HEK293 (cell line): Measurements from ENCODE around the gene ZNRF2.

Experiments
- CTCF ChIA-PET: fragments of 350-600 bp; formaldehyde crosslinking; extraction: SDS; loops from one replicate; lab custom pipeline; 2021; ENCODE audit warnings: antibody characterized with exemption; lab: Yijun Ruan, JAX
- POLR2A ChIA-PET: fragments of 300-600 bp; formaldehyde crosslinking; extraction: SDS; loops from one replicate; lab custom pipeline; 2020; ENCODE audit warnings: antibody characterized with exemption, inconsistent platforms; lab: Yijun Ruan, JAX
- H3K27ac ChIP-seq: fragments of 200-500 bp; sonication (Bioruptor generic); 2 replicates; pipeline ENCODE4 v1.5.1; 2014; ENCODE audit warnings: low read depth, low read length, control low read depth, inconsistent platforms; ENCODE audit errors: extremely low read depth
- H3K36me3 ChIP-seq, 2 experiments: fragments of 200-500 bp in 1 of 2; sonication (Bioruptor generic) in 1 of 2; 1 replicate in 1 of 2; 2 replicates in 1 of 2; pipeline ENCODE4 v1.5.1; 2014 to 2017; ENCODE audit warnings: inconsistent platforms in 2 of 2, low read length in 2 of 2; ENCODE audit not compliant: control insufficient read depth in 2 of 2, insufficient read depth in 1 of 2
- H3K4me1 ChIP-seq: fragments of 200-500 bp; sonication (Bioruptor generic); 2 replicates; pipeline ENCODE4 v1.5.1; 2014; ENCODE audit warnings: mild to moderate bottlenecking, low read length, inconsistent platforms; ENCODE audit not compliant: control insufficient read depth, insufficient read depth
- H3K4me3 ChIP-seq: 2 replicates; pipeline ENCODE4 v1.5.1; 2011; ENCODE audit warnings: low read depth, mild to moderate bottlenecking, control low read depth, low read length, moderate library complexity
- H3K9me3 ChIP-seq: fragments of 200-500 bp; sonication (Bioruptor generic); 2 replicates; pipeline ENCODE4 v1.5.1; 2014; ENCODE audit warnings: low read depth, low read length, inconsistent platforms; ENCODE audit not compliant: control insufficient read depth, insufficient read depth
- BCL11A ChIP-seq: fragments of 450-650 bp; formaldehyde crosslinking; IDR thresholded peaks from 2 replicates; pipeline ENCODE4 v1.5.1; 2016; ENCODE audit warnings: low read depth, missing biosample characterization, missing genetic modification characterization
- GLI2 ChIP-seq: fragments of 450-650 bp; formaldehyde crosslinking; IDR thresholded peaks from 2 replicates; pipeline ENCODE4; 2017; ENCODE audit warnings: missing biosample characterization, missing genetic modification characterization, low read depth, borderline replicate concordance
- MEIS1 ChIP-seq: sonication (generic); formaldehyde crosslinking; IDR thresholded peaks from 2 replicates; pipeline ENCODE4 v1.8.1; 2022; ENCODE audit warnings: missing genetic modification reagents, mild to moderate bottlenecking, borderline replicate concordance
- OSR2 ChIP-seq: fragments of 450-650 bp; formaldehyde crosslinking; IDR thresholded peaks from 2 replicates; pipeline ENCODE4 v1.5.1; 2016; ENCODE audit warnings: missing biosample characterization, missing genetic modification characterization
- PRDM10 ChIP-seq: fragments of 450-650 bp; formaldehyde crosslinking; IDR thresholded peaks from 2 replicates; pipeline ENCODE4 v1.5.1; 2016; ENCODE audit warnings: missing biosample characterization, missing genetic modification characterization
- WT1 ChIP-seq: fragments of 450-650 bp; formaldehyde crosslinking; IDR thresholded peaks from 2 replicates; pipeline ENCODE4 v1.5.1; 2016; ENCODE audit warnings: missing biosample characterization, missing genetic modification characterization
- ZBTB20 ChIP-seq: fragments of 450-650 bp; formaldehyde crosslinking; IDR thresholded peaks from 2 replicates; pipeline ENCODE4 v1.5.1; 2016; ENCODE audit warnings: missing biosample characterization, missing genetic modification characterization
- ZBTB48 ChIP-seq: fragments of 450-650 bp; formaldehyde crosslinking; IDR thresholded peaks from 2 replicates; pipeline ENCODE4 v1.5.1; 2016; ENCODE audit warnings: missing biosample characterization, missing genetic modification characterization
- ZFP3 ChIP-seq: fragments of 450-650 bp; formaldehyde crosslinking; IDR thresholded peaks from 2 replicates; pipeline ENCODE4 v1.5.1; 2016; ENCODE audit warnings: low read depth, missing biosample characterization, missing genetic modification characterization
- ZFP69B ChIP-seq: fragments of 450-650 bp; formaldehyde crosslinking; IDR thresholded peaks from 2 replicates; pipeline ENCODE4 v1.5.1; 2016; ENCODE audit warnings: missing biosample characterization, missing genetic modification characterization
- ZNF266 ChIP-seq: fragments of 450-650 bp; formaldehyde crosslinking; IDR thresholded peaks from 2 replicates; pipeline ENCODE4 v1.5.1; 2016; ENCODE audit warnings: missing biosample characterization, missing genetic modification characterization, low read depth
- ZNF341 ChIP-seq: fragments of 450-650 bp; formaldehyde crosslinking; IDR thresholded peaks from 2 replicates; pipeline ENCODE4; 2016; ENCODE audit warnings: low read depth, missing biosample characterization, missing genetic modification characterization
- ZNF354C ChIP-seq: fragments of 450-650 bp; formaldehyde crosslinking; IDR thresholded peaks from 2 replicates; pipeline ENCODE4 v1.5.1; 2016; ENCODE audit warnings: missing biosample characterization, missing genetic modification characterization, low read depth, borderline replicate concordance
- ZNF394 ChIP-seq: fragments of 450-650 bp; formaldehyde crosslinking; IDR thresholded peaks from 2 replicates; pipeline ENCODE4 v1.5.1; 2016; ENCODE audit warnings: missing biosample characterization, missing genetic modification characterization, mild to moderate bottlenecking, moderate library complexity, borderline replicate concordance
- ZNF404 ChIP-seq: fragments of 450-650 bp; formaldehyde crosslinking; IDR thresholded peaks from 2 replicates; pipeline ENCODE4 v1.5.1; 2017; ENCODE audit warnings: missing biosample characterization, missing genetic modification characterization
- ZNF629 ChIP-seq: fragments of 450-650 bp; formaldehyde crosslinking; IDR thresholded peaks from 2 replicates; pipeline ENCODE4 v1.5.1; 2017; ENCODE audit warnings: missing biosample characterization, missing genetic modification characterization
- ZNF677 ChIP-seq: fragments of 450-650 bp; IDR thresholded peaks from 2 replicates; pipeline ENCODE4 v1.5.0; 2018; ENCODE audit warnings: missing biosample characterization, mild to moderate bottlenecking, missing genetic modification characterization, moderate library complexity
- ZNF785 ChIP-seq: fragments of 450-650 bp; formaldehyde crosslinking; IDR thresholded peaks from 2 replicates; pipeline ENCODE4 v1.5.1; 2016; ENCODE audit warnings: missing biosample characterization, missing genetic modification characterization
- TF ChIP-seq, protein P1 (sequence below): fragments of 450-650 bp; formaldehyde crosslinking; IDR thresholded peaks from 2 replicates; pipeline ENCODE4 v1.5.1; 2017; ENCODE audit warnings: missing biosample characterization, missing genetic modification characterization
- TF ChIP-seq, protein P2 (sequence below): fragments of 450-650 bp; formaldehyde crosslinking; IDR thresholded peaks from 2 replicates; pipeline ENCODE4 v1.5.1; 2016; ENCODE audit warnings: missing biosample characterization, missing genetic modification characterization, low read depth
- TF ChIP-seq, protein P3 (sequence below): fragments of 450-650 bp; formaldehyde crosslinking; conservative IDR thresholded peaks from 2 replicates; pipeline ENCODE4 v1.5.1; 2016; ENCODE audit warnings: low read depth, missing biosample characterization, missing genetic modification characterization

Gene ZNRF2

GRCh38 chr7:30403477-30403876 lies 119.1 kb downstream of the ZNRF2 start:
- ChIA-PET POLR2A (no interaction called here), CTCF (no interaction called here)
- Histone ChIP-seq H3K27ac (no peak overlapping the region), H3K4me3 (no peak overlapping the region), H3K4me1 (peaks cover 3% of the 10 kb centered on the region; the same call in 1 of the 2 replicates), H3K36me3 (no peaks in the 10 kb centered on the region), H3K9me3 (no peaks in the 10 kb centered on the region)
- TF ChIP-seq OSR2 (tag by site-specific recombination), result no peak

DNA sequence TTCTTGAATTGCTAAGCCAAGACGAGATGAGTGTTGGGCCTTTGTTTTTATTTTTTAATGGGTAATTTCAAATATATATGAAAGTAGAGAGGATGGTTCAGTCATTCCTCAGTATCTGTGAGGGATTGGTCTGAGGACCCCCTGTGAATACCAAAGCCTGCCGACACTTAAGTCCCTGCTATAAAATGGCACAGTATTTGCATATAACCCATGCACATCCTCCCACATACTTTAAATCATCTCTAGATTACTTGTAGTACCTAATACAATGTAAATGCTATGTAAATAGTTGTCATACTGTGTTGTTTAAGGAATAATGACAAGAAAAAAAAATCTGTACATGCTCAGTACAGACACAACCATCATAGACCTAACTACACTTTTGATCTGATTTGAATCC lies 120.8 kb downstream of the ZNRF2 start:
- peaks cover 3% of the 10 kb centered on the region; the same call in 1 of the 2 replicates for H3K4me1 ChIP-seq
- ChIA-PET POLR2A (no interaction called here), CTCF (no interaction called here)
- no peak overlapping the region for H3K4me3 ChIP-seq
- H3K36me3 ChIP-seq, result no peaks in the 10 kb centered on the region
- H3K9me3 ChIP-seq, result no peaks in the 10 kb centered on the region
- no peak for TF ChIP-seq ZNF394 (tag by site-specific recombination)
- no peak for TF ChIP-seq ZBTB20 (tag by site-specific recombination)
- TF ChIP-seq, protein P1, sequence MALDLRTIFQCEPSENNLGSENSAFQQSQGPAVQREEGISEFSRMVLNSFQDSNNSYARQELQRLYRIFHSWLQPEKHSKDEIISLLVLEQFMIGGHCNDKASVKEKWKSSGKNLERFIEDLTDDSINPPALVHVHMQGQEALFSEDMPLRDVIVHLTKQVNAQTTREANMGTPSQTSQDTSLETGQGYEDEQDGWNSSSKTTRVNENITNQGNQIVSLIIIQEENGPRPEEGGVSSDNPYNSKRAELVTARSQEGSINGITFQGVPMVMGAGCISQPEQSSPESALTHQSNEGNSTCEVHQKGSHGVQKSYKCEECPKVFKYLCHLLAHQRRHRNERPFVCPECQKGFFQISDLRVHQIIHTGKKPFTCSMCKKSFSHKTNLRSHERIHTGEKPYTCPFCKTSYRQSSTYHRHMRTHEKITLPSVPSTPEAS (tag by site-specific recombination), result no peak
- TF ChIP-seq PRDM10 (tag by site-specific recombination), result no peak
- no peak for TF ChIP-seq BCL11A (tag by site-specific recombination)
- no peak for TF ChIP-seq GLI2 (tag by site-specific recombination)
- no peak for TF ChIP-seq ZNF677
- TF ChIP-seq MEIS1 (CRISPR knock-in tag), result no peak
- TF ChIP-seq, protein P2, sequence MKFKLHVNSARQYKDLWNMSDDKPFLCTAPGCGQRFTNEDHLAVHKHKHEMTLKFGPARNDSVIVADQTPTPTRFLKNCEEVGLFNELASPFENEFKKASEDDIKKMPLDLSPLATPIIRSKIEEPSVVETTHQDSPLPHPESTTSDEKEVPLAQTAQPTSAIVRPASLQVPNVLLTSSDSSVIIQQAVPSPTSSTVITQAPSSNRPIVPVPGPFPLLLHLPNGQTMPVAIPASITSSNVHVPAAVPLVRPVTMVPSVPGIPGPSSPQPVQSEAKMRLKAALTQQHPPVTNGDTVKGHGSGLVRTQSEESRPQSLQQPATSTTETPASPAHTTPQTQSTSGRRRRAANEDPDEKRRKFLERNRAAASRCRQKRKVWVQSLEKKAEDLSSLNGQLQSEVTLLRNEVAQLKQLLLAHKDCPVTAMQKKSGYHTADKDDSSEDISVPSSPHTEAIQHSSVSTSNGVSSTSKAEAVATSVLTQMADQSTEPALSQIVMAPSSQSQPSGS (tag by site-specific recombination), result no peak
- TF ChIP-seq WT1 (tag by site-specific recombination), result no peak
- no peak for TF ChIP-seq ZNF404 (tag by site-specific recombination)
- TF ChIP-seq ZBTB48 (tag by site-specific recombination), result no peak
- no peak for TF ChIP-seq ZNF629 (tag by site-specific recombination)
- no peak for TF ChIP-seq ZNF341
- TF ChIP-seq ZNF785, result no peak
- TF ChIP-seq, protein P3, sequence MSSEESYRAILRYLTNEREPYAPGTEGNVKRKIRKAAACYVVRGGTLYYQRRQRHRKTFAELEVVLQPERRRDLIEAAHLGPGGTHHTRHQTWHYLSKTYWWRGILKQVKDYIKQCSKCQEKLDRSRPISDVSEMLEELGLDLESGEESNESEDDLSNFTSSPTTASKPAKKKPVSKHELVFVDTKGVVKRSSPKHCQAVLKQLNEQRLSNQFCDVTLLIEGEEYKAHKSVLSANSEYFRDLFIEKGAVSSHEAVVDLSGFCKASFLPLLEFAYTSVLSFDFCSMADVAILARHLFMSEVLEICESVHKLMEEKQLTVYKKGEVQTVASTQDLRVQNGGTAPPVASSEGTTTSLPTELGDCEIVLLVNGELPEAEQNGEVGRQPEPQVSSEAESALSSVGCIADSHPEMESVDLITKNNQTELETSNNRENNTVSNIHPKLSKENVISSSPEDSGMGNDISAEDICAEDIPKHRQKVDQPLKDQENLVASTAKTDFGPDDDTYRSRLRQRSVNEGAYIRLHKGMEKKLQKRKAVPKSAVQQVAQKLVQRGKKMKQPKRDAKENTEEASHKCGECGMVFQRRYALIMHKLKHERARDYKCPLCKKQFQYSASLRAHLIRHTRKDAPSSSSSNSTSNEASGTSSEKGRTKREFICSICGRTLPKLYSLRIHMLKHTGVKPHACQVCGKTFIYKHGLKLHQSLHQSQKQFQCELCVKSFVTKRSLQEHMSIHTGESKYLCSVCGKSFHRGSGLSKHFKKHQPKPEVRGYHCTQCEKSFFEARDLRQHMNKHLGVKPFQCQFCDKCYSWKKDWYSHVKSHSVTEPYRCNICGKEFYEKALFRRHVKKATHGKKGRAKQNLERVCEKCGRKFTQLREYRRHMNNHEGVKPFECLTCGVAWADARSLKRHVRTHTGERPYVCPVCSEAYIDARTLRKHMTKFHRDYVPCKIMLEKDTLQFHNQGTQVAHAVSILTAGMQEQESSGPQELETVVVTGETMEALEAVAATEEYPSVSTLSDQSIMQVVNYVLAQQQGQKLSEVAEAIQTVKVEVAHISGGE, result no peak
- TF ChIP-seq ZNF266 (tag by site-specific recombination), result no peak
- TF ChIP-seq ZFP3 (tag by site-specific recombination), result no peak
- no peak for TF ChIP-seq ZNF354C (tag by site-specific recombination)
- TF ChIP-seq ZFP69B (tag by site-specific recombination), result no peak
- TF ChIP-seq, all 188 proteins: peak for 0
- no peak overlapping the region for H3K27ac ChIP-seq
